Heart left ventricle (tissue), 13 donors: ENCODE data around the gene RPS8.
"Not testable (repeated sequence)": the region's sequence is repeated elsewhere in the genome, so short reads cannot be mapped to it uniquely, and the experiment has no call there.

Experiments used
- POLR2A ChIP-seq, 2 donors: fragments of 450-650 bp; IDR thresholded peaks; one replicate each; pipeline ENCODE4 v1.6.1; 2017; ENCODE audit warnings: antibody characterized with exemption in 2 of 2, mild to moderate bottlenecking in 2 of 2, moderate library complexity in 2 of 2
- TF ChIP-seq, protein P1 (sequence below), 12 donors: fragments of 200-600 bp; sonication (generic) in 4 of 12; IDR thresholded peaks; one replicate each; pipeline versions ENCODE4 v1.5.0 to v1.8.0; 2018 to 2022; ENCODE audit warnings: antibody characterized with exemption in 12 of 12, mild to moderate bottlenecking in 5 of 12
- donor health status: ischemic (EF 13 %, LVEDD 7.1; RV severe dilation, severe dysfunction).
- donor health status: DM: no; HTN: yes; CAD: no.
- donor health status: DM: no; HTN: no; CAD: no.
- donor health status: ischemic (EF 25% LVEDD 6.9; RV normal size, moderate dysfunction).
- donor health status: ischemic (EF 25% LVEDD 5.7; RV mildly dilated, moderate dysfunction).
- donor health status: ischemic (EF 35%, LVEDD 5.7; RV mildly dilated, moderate dysfunction).
- donor health status: nonischemic (EF 11% LVEDD 7.7; RV severe dilation, severe dysfunction).
- donor health status: DM: yes; HTN: yes; CAD: no.
- donor health status: PGD.
- donor health status: ischemic (EF 29% LVEDD 5.4; RV normal size, mild dysfunction).
- donor health status: nonischemic (EF 23%, LVEDD 6.1; RV moderate dilation, normal function).

- not testable (repeated sequence) for TF ChIP-seq POLR2A (IDR thresholded peaks at IDR 0.05)
- TF ChIP-seq, protein P1, sequence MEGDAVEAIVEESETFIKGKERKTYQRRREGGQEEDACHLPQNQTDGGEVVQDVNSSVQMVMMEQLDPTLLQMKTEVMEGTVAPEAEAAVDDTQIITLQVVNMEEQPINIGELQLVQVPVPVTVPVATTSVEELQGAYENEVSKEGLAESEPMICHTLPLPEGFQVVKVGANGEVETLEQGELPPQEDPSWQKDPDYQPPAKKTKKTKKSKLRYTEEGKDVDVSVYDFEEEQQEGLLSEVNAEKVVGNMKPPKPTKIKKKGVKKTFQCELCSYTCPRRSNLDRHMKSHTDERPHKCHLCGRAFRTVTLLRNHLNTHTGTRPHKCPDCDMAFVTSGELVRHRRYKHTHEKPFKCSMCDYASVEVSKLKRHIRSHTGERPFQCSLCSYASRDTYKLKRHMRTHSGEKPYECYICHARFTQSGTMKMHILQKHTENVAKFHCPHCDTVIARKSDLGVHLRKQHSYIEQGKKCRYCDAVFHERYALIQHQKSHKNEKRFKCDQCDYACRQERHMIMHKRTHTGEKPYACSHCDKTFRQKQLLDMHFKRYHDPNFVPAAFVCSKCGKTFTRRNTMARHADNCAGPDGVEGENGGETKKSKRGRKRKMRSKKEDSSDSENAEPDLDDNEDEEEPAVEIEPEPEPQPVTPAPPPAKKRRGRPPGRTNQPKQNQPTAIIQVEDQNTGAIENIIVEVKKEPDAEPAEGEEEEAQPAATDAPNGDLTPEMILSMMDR (IDR thresholded peaks at IDR 0.05): not testable (repeated sequence)
Measured at GRCh38 chr1:44815926-44816325, 40.6 kb downstream of the RPS8 start.
